Fibroblast of lung (primary cell): ENCODE measurements around the gene EWSR1. TPM values are rescaled to one million over a fixed set of nuclear protein-coding genes. Genes with fewer than 3 reads are reported as not detected.

Experiments
- DNase-seq, 2 donors: peaks; one replicate each; pipeline versions ENCODE4 v3.0.0 to v3.0.0-alpha.2; 2010; ENCODE audit warnings: low read depth in 2 of 2
- H2AFZ ChIP-seq: 2 replicates; pipeline ENCODE4 v1.5.1; 2012; ENCODE audit warnings: low read length, control low read depth, inconsistent platforms
- H3K27ac ChIP-seq: 2 replicates; pipeline ENCODE4 v1.5.1; 2011; ENCODE audit warnings: low read length, control low read depth; ENCODE audit not compliant: insufficient read depth
- H3K27me3 ChIP-seq: 2 replicates; pipeline ENCODE4 v1.5.1; 2011; ENCODE audit warnings: mild to moderate bottlenecking, low read length; ENCODE audit not compliant: control insufficient read depth, insufficient read depth
- H3K36me3 ChIP-seq: 2 replicates; pipeline ENCODE4 v1.5.1; 2011; ENCODE audit warnings: low read length; ENCODE audit not compliant: control insufficient read depth, insufficient read depth
- H3K4me1 ChIP-seq: 2 replicates; pipeline ENCODE4 v1.5.1; 2011; ENCODE audit warnings: low read length; ENCODE audit not compliant: control insufficient read depth, insufficient read depth; ENCODE audit errors: extremely low read depth
- H3K4me2 ChIP-seq: 2 replicates; pipeline ENCODE4 v1.5.1; 2011; ENCODE audit warnings: low read length, control low read depth; ENCODE audit not compliant: insufficient read depth; ENCODE audit errors: extremely low read depth
- H3K4me3 ChIP-seq, 4 experiments: fragments of 200-600 bp in 1 of 4; sonication (generic) in 1 of 4; replicated peaks in 1 of 4; 2 replicates each; pipeline ENCODE4 v1.5.1; 2011 to 2016; ENCODE audit warnings: low read length in 4 of 4, low read depth in 3 of 4, mild to moderate bottlenecking in 3 of 4, control low read depth in 2 of 4, inconsistent platforms in 1 of 4, mixed read lengths in 1 of 4; ENCODE audit not compliant: insufficient read depth in 1 of 4; ENCODE audit errors: control extremely low read depth in 1 of 4
- H3K79me2 ChIP-seq: 2 replicates; pipeline ENCODE4 v1.5.1; 2012; ENCODE audit warnings: mild to moderate bottlenecking, low read length, inconsistent platforms; ENCODE audit not compliant: control insufficient read depth, insufficient read depth
- H3K9ac ChIP-seq: 2 replicates; pipeline ENCODE4 v1.5.1; 2011; ENCODE audit warnings: mild to moderate bottlenecking, low read length, control low read depth; ENCODE audit not compliant: insufficient read depth
- H3K9me3 ChIP-seq: 2 replicates; pipeline ENCODE4 v1.5.1; 2012; ENCODE audit warnings: low read depth, low read length; ENCODE audit not compliant: control insufficient read depth, insufficient read depth
- H4K20me1 ChIP-seq: 2 replicates; pipeline ENCODE4 v1.5.1; 2011; ENCODE audit warnings: low read length; ENCODE audit not compliant: control insufficient read depth, insufficient read depth; ENCODE audit errors: extremely low read depth
- EZH2 ChIP-seq: IDR thresholded peaks from 2 replicates; pipeline ENCODE4 v1.5.1; 2012; ENCODE audit warnings: low read length, control low read depth, mild to moderate bottlenecking; ENCODE audit errors: missing control alignments
- polyA plus RNA-seq, 2 donors: library from polyadenylated mRNA; depleted of rRNA in 1 of 2; stranded (reverse) in 1 of 2; unstranded in 1 of 2; fragments of >200 nt; gene quantifications; 2 replicates each; pipeline ENCODE4 v1.2.1, GENCODE V29; 2011 to 2012; ENCODE audit warnings: missing spikeins in 1 of 2
- total RNA-seq: library from RNA; depleted of rRNA; stranded (reverse); fragments of >200 nt; gene quantifications from 2 replicates; pipeline ENCODE4 v1.2.1, GENCODE V29; 2014
- TF ChIP-seq, protein P1 (sequence below), 2 donors: IDR thresholded peaks in 1 of 2; conservative IDR thresholded peaks in 1 of 2; 1 replicate in 1 of 2; 2 replicates in 1 of 2; pipeline ENCODE4 v1.5.1; 2011 to 2012; ENCODE audit warnings: low read length in 2 of 2, control low read depth in 1 of 2, inconsistent platforms in 1 of 2, low read depth in 1 of 2, mild to moderate bottlenecking in 1 of 2

Gene EWSR1
- total and polyA plus RNA-seq, 2 donors (not counting 1 experiment from before 2014, with no cell fraction given) = 150 to 172 TPM

DNA sequence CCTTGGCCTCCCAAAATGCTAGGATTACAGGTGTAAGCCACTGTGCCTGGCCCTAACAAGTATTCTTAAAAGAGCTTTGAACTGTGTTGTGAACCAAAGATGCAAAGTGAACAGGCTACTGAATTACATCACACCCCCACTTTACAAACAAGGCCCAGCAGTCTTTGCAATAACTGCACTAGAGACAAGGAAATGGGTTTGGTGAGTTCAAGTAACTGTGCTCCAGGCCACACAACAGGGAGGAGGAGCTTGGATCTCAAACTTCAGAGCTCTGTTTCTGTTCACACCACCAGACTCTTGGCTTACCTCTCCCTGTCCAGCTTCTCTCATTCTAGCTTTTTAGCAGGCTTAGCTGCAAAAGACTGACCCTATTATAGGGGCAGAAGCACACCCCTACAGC lies 77.9 kb downstream of the EWSR1 start:
- H3K9me3 ChIP-seq = no peaks in the 10 kb centered on the region
- DNase-seq = peak in 1 of 2 donors; percentile 22
- peaks cover 28% of the 10 kb centered on the region for H3K36me3 ChIP-seq
- TF ChIP-seq, protein P1, sequence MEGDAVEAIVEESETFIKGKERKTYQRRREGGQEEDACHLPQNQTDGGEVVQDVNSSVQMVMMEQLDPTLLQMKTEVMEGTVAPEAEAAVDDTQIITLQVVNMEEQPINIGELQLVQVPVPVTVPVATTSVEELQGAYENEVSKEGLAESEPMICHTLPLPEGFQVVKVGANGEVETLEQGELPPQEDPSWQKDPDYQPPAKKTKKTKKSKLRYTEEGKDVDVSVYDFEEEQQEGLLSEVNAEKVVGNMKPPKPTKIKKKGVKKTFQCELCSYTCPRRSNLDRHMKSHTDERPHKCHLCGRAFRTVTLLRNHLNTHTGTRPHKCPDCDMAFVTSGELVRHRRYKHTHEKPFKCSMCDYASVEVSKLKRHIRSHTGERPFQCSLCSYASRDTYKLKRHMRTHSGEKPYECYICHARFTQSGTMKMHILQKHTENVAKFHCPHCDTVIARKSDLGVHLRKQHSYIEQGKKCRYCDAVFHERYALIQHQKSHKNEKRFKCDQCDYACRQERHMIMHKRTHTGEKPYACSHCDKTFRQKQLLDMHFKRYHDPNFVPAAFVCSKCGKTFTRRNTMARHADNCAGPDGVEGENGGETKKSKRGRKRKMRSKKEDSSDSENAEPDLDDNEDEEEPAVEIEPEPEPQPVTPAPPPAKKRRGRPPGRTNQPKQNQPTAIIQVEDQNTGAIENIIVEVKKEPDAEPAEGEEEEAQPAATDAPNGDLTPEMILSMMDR (conservative IDR thresholded peaks at IDR 0.05 in 1 of 2, IDR thresholded peaks at IDR 0.05 in 1 of 2; ENCODE audit: low read depth in 1 of 2, low read length in 2 of 2) = no peak
- TF ChIP-seq EZH2 = no peak
- H3K4me3 ChIP-seq = no peak overlapping the region
- H3K4me1 ChIP-seq = peaks cover 3% of the 10 kb centered on the region
- H2AFZ ChIP-seq = no peak overlapping the region
- H3K4me2 ChIP-seq = no peak overlapping the region
- H3K27ac ChIP-seq = no peak overlapping the region
- no peaks in the 10 kb centered on the region for H3K79me2 ChIP-seq
- H3K9ac ChIP-seq = no peak overlapping the region
- no peaks in the 10 kb centered on the region for H4K20me1 ChIP-seq
- no peaks in the 10 kb centered on the region for H3K27me3 ChIP-seq

DNA sequence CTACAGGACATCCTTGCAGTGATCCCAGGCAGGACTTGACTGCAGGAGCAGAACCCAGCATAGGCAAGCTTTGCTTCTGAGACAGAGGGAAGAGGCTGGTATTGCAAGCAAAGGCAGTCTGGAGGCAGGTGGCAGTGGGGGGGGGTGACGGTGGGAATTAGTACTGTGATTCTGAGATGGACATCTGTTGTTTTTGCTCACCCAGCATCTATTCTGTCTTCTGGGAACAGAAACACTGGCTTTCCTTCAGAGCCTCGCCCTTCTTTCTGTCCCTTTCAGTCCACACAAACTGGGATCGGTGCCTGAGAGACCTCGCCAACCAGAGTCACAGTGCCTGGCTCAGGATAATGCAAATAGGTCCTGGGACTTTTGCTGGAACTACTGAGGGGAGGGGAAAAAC lies 78.6 kb downstream of the EWSR1 start:
- H2AFZ ChIP-seq = no peak overlapping the region
- no peak overlapping the region for H3K4me3 ChIP-seq
- TF ChIP-seq, protein P1 (conservative IDR thresholded peaks at IDR 0.05 in 1 of 2, IDR thresholded peaks at IDR 0.05 in 1 of 2; ENCODE audit: low read depth in 1 of 2, low read length in 2 of 2) = no peak
- no peak for TF ChIP-seq EZH2
- no peaks in the 10 kb centered on the region for H3K9me3 ChIP-seq
- DNase-seq = no peak
- H3K36me3 ChIP-seq = peaks cover 25% of the 10 kb centered on the region
- H3K4me1 ChIP-seq = peaks cover 3% of the 10 kb centered on the region
- H4K20me1 ChIP-seq = no peaks in the 10 kb centered on the region
- H3K9ac ChIP-seq = no peak overlapping the region
- no peak overlapping the region for H3K4me2 ChIP-seq
- H3K79me2 ChIP-seq = no peaks in the 10 kb centered on the region
- H3K27ac ChIP-seq = no peak overlapping the region
- H3K27me3 ChIP-seq = no peaks in the 10 kb centered on the region

DNA sequence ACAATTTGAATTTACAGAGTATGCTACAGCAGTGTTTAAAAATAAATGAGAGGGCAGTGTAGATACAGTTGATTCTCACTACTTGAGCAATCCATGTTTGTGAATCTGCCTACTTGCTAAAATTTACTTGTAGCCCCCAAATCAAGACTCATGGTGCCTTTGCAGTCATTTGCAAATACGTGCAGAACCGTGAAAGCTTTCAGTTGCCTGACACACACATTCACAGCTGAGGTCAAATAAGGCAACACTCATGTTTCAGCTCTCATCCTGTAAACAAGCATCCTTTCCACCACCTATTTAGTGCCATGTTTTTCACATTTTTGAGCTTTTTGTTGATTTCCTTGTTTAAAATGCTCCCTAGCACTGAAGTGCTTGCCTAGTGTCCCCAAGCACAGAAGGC lies 80.0 kb downstream of the EWSR1 start:
- Histone ChIP-seq H3K4me2 (no peak overlapping the region), H3K36me3 (peaks cover 20% of the 10 kb centered on the region), H3K79me2 (no peaks in the 10 kb centered on the region), H3K27me3 (no peaks in the 10 kb centered on the region), H3K4me1 (peaks cover 3% of the 10 kb centered on the region), H3K4me3 (no peak overlapping the region), H3K9me3 (no peaks in the 10 kb centered on the region), H3K9ac (no peak overlapping the region), H4K20me1 (no peaks in the 10 kb centered on the region), H3K27ac (no peak overlapping the region), H2AFZ (no peak overlapping the region)
- no peak for DNase-seq
- TF ChIP-seq, protein P1 (conservative IDR thresholded peaks at IDR 0.05 in 1 of 2, IDR thresholded peaks at IDR 0.05 in 1 of 2; ENCODE audit: low read depth in 1 of 2, low read length in 2 of 2) = no peak
- TF ChIP-seq EZH2 = no peak
